Suppressor macrophage (primary cell): ENCODE data around the gene DHRS1.

Source experiments
- DNase-seq, 4 experiments: peaks; one replicate each; pipeline ENCODE4 v3.0.0-alpha.2; 2020 to 2022

DHRS1 gene

DNA sequence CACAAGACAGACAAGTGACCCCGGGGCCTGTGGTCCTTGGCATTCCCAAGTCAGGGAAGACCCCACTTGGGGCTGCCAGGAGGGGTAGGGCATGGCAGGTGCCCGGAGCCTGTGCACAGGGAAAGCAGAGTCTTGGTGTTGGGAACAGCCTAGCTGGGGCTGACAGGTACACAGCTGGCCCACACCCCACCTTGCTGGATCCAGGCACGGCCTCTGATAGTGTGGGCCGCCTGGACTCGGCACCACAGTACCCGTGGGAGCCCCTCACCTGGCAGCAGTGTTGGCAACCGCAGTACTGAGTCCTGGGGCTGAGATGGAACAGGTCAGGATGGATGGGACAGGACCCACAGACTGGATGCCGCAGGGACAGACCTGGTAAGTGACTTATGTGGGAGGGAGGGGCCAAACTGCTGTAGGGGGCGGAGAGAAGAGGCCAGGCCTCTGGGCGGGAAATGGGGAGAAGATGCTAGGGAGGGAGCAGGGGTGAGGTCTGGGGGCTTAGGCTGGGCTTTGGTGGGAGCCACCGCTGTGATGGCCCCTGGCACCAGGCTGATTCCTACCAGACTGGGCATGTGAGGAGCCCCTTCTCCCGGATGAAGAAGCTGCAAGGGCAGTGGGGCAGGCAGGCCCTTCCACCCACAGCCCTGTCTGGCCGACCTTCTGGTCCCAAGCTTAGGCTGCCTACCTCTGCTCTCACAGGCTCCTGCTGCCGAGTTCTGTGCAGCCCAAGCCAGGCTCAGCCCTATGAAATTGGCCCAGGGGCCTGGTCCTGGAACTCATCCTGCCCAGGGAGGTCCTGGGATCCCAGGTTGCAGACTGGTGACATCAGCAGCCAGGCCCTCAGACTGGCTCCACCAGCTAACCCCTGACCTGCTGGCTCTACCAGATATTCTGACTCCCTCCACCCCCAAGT lies 36.5 kb downstream of the DHRS1 start, which contains the start of gene TGM1:
Gene TGM1, minus strand, starts transcription at position 357 of the 913 bp plus-strand sequence. CDS start 825 bp downstream, outside the sequence.
- no peak for DNase-seq

DNA sequence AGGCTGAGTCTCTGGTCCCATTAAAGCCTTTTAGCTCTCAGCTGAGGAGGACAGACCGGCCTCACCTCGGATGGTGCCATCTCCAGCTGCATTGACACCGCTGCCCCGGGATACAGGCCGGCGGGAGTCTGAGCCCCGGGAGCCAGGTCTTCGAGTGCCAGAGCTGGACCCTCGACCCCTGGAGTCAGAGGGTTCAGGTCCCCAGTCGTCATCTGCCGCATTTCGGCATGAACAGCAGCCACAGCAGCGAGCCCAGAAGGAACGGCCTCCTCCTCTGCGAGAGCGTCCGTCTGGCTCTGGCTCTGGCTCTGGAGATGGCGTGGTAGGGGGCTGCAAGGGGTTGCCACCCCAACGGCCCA lies 37.6 kb downstream of the DHRS1 start:
- DNase-seq = no peak

DNA sequence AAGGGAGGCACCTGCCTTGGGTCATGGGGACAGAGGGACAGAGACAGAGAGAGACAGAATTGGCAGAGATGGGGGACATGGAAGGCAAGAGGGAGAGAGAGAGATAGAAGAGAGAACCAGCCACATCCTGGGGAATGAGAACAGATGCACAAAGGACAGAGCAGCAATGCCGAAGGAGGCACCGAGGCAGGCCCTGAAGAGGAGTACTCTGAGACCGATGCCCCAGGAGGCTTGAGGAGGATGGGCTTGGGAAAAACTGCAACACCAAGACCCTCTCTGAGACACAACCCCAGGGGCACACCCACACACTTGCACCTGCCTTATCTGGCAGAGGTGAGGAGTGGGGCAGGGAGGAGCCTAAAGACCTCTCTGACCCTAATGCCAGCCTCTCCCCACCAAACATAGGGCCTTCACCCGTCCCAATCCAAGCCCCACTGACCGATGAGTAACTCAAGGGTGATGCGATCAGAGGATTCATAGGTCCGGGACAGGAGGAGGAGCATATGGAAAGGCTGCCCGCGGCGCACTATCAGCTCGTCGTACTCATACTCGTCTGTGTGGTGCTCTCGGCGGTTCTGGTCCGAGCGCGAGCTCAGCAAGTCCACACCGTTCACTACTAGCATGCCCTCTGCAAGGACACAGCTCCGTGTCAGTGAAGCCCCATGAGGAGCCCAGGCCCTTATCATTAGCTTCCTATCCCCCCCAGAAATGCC lies 38.2 kb downstream of the DHRS1 start:
- DNase-seq = no peak

DNA sequence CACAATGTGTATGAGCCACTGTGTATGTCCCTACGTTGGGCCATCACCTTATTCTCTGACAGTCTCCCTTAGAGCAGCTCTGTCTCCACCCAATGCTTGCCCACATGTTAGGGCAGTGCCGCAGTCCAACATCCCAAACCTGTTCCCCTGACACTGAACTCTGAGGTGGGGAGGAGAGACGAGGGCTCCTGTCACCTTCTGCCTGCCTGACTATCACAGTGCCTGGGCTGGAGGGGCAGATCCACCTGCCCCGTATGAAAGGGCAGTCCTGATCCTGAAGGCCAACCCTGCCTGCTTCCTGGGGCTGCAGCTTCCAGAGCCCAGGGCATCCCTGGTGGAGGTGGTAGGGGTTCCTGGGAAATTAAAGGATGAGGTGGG lies 38.8 kb downstream of the DHRS1 start:
- DNase-seq = no peak

DNA sequence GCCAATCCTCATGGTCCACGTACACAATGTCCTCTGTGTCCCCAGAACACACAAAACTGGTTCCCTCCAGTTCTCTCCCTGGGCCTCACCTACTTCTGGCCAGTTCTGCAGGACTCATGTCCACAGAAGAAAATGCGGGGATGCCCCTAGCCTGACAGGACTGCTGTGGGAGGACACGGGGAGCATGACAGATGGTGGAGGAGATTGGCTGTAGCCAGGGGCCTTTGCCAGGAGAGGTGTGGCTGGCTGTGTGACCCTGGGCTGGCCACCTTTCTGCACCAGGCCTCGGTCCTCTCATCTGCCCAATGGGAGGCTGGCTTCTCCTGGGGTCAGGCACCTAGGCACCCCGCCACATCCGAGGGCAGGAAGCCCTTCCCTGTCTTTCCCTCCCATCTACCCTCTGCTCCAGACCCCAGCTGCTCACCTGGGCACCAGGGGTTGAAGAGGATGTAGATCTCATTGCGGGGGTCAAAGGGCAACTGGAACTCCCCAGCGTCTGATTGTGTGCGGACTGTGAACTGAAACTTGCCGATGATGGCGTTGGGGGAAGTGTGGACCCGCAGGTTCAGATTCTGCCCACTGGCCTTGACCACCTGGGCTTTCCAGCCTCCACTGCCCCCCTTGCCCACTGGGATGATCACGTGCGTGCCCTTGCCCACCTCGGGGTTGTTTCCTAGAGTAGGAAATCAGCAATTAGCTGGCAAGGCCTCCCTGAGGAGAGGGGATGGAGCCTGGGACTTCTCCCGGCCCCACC lies 39.4 kb downstream of the DHRS1 start:
- DNase-seq = no peak

DNA sequence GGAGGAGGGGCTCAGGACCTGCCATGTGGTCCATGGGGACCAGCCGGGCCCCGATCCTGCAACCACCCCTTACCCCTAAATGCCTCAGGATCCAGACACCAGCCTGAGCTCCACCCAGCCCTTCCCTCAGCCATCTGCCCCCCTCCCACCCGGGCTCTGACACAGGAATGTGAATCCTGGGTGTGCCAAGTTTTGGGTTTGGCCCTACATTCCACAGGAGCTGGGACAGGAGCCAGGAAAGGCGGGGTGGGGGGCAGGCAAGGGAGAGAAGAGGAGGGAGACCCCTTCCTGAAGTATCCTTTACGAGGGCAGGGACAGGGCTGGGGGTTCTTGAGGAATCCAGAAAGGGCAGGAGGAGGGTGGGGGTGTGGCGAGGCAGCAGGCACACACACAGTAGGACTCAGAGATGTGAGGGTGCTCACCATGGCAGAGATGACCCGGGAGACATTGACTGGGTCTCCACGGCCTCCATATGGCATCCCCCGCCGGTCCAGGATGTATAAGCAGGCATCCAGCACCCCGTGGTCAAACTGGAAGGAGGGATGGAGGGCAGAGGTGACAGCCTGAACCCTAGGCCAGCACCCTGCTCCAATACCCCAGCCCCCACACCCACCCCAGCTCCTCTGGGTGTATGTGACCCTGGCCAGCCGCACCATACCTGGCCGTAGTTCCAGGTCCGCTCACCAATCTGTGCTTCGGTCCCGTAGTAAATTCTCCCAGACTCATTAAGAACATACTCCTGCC lies 40.1 kb downstream of the DHRS1 start:
- no peak for DNase-seq

DNA sequence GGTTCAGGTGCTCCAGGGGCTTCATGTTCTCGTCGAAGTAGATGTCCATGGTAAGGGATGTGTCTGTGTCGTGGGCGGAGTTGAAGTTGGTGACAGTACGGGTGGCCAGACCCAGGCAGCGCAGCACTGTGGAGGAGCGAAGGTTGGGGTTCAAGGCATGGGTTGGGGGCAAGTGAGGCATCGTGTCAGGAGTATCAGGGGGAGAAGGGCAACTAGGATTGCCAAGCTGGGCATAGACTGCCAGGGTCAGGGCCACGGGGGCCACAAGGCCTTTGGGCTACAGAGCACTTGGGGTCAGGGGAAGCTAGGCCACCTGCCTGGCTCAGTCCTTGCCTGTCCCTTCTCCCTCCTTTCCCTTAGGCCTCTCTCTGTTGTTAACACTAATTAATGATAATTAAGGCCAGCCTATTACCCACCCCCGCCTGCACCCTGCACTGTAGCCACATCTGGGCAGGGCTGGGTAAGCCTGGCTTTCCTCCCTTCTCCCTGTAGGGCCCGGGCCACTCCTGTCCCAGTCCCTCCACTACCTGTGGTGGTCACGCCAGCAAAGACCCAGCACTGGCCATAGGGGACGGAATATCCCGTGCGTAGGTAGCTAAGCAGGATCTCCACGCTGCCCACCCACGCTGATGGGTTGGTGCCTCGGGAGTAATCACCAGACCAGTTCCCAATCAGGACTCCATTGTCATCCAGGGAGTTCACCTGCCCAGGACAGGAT lies 40.9 kb downstream of the DHRS1 start:
- no peak for DNase-seq

DNA sequence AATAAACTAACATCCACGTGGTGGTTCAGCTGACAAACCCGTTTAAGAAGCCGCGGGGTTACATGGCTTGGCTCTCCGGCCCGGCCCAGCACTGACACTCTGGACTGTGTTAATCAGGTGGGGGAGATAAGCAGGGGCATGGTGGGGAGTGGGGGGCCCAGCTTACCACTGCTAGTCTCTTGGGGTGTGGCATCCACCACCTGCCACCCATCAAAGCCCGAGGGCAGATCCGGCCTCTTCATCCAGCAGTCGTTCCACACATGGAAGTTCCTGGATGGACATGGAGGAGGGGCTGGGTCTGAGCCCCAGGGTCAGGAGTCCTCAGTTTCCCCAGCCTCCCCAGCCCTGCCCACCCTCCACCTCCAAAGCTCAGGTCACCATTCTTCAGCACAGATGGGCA lies 41.5 kb downstream of the DHRS1 start:
- DNase-seq = no peak

DNA sequence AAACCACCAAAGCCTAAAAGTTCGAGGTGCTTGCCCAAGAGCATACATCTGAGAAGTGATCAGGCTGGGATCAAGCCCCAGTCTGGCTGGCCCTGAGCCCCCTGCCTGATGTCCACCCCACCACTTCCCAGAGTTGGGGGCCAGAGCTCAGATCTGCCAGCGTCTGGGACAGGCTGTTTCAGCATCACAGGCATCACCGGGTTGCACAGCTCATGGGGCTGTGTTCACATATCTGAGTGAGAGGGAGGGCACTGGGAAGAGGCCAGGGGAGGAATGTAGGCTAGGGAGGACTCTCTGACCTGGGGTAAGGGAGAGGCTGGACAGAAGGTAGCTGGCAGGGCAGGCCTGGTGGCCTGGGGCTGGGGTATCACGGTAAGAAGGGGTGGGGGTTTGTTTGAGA lies 42.6 kb downstream of the DHRS1 start:
- no peak for DNase-seq

DNA sequence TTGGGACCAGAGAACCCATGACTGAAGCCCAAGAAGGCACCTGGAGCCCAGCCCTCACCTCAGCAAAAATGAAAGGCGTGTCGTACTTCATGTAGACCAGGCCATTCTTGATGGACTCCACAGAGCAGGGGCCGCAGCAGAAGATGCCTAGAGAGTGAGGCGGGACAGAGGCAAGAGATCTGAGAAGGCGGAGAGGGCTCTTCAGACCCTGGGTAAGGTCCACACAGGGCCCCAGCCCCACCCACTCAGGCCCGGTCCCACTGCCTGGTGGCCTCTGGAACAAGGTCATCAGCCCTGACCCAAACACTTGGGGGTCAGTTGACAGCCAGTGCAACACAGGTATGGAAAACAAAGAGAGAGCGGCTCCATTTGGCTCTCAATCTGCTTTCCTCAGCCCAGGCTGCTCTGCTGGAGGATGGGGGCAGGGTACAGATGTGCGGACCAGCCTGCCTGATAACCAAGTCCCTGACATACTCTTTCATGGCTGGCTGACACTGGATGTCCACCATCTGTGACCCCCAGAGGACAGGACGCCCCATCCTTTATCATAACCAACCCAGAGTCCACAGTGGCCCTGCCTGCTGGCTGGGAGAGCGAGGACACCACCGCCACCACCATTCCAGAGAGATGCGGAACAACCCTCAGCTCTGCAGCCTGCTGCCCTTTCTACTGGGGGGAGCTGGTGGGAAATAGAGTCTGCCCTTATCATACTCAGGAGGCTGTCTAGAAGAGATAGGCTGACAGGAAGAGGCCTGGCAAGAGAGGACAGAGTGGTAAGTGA lies 43.5 kb downstream of the DHRS1 start:
- no peak for DNase-seq

DNA sequence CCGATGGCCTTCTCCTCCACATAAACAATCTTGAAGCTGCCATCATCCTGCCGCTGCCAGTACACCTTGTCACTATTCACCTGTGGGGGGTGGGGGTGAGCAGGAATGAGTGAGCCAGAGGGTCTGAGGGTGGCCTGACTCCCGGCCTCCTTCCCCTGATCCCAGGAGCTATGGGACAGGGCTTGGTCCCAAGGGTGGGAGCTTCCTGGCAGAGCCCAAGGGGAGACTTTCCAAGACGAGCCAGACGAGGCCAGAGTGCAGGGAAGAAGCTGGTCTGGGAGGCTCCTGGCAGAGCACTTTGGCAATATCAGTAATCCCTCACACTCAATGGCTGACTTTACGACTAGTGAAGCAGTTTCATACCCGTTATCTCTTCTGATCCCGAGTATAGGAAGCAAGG lies 44.1 kb downstream of the DHRS1 start:
- DNase-seq = no peak

DNA sequence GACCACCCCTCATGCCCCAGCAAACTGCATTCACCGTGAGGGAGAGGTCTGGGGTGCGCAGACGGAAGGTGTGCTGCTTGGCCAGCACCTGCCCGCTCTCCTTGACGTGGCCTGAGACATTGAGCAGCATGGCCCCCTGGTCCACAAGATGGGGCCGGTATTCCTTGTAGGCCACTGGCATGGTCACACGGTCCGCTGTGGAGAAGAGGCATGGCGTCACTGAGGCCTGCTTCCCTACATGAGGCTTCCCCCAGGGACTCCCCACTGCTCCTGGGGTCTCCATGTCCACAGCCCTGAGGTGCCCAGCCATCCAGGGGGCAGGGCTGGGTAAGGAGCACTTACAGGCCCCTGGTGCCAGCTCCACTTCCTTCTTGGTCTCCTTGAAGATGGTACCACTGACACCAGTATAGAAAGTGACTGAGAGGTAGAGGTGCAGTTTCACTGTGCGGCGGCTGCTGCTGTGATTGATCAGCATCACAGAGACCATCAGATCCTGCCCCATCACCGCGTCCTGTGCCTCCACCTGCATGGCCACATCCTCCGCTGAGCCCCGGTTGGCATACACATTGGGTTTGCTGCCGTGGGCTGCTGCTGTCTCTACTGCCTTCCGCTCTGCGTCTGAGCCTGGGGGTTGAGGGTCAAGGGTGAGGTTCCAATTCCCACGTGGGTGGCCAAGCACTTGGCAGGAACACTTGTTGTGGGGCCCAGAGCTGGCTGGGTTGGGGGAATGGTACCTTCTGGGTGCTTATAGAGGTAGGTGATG lies 44.8 kb downstream of the DHRS1 start:
- DNase-seq = no peak

DNA sequence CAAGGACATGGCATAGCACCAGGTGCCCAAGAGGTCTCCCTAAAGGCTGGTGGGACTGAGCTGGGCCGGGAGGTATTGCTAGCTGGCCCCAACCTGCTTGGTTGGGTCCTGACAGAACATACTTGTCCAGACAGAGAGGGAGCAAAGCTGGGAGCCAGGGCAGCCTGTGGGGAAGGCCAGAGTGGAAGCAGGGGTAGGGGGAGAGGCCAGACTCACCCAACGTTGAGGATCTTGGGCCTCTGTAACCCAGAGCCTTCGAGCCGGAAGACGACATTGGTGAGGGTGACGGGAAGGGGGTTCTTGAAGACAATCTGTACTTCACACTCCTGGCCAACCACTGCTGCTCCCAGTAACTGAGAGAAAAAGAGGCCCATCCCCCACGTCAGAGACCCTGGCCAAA lies 45.6 kb downstream of the DHRS1 start:
- no peak for DNase-seq

DNA sequence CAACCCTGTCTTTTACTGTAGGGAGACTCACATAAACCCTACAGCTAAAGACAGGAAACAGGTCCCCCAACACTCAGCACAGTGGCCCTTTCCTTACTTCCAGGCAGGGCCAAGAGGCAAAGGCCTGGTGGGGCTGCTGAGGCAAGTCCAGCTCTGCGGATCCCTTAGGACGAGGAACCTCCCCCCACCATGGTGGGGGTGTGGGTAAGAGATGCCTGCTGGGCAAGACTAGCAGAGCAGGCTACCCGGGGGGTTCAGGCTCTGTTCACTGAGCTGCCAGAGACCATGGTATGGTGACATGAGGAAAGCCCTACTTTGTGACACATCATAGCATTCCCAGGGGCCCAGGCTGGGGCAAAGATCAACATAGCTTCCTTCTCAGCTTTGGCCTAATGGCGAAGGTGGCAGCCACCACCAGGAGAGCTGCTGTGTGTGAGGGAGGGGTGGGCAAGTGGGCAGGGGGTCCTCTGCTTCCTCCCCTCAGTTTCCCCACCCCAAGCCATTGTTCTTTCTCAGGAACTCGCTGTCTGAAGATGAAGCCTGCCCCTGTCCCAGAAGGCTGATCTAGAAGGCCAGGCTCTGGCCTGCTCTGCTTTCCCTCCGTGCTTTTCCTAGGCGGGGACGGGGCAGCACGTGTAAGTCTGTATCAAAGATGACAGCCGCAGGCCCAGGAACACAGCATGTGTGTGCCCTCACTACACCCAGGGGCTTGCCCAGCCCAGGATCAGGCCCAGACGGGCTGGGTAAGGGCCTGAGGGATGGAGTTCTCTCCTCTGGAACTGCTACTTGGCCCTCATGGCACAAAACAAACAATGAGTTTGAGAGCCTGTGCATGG lies 47.1 kb downstream of the DHRS1 start:
- no peak for DNase-seq

DNA sequence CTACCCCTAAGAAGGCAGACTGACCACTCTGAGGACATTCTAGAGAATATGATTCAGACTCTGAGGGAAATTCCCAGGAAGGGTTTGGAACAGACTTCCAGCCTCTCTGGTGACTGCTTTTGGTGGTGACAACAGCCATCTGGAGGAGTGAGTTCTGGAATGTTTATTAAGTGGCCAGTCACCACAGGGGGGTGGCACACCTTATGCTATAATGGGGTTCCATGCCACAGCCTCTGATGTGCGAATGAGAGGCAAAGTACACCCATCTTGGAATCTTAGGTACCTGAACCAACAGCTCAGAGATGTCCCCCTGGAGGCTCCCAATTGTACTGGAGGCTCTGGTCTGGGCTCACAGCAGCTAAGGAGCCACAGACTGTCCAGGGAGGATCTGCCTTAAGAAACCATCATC lies 47.7 kb downstream of the DHRS1 start:
- no peak for DNase-seq

DNA sequence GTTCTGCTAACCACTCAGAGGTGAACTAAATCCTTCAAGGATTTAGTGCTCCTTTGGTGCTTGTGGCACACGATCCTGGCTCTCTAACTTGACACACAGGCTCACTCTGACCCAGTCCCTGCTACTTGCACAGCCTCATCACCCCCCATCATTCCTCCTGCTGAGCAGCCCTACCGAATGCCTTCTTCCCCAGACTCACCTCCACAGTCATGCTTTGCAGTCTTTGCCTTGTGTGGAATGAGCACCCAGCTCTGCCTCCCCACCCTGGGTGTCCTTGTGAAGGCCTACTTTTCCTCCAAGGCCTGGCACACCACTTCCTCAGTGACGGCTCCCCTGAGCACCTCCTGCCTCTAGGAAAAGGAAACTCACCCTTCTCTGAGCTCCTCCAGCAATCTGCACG lies 49.2 kb downstream of the DHRS1 start:
- DNase-seq = no peak

DNA sequence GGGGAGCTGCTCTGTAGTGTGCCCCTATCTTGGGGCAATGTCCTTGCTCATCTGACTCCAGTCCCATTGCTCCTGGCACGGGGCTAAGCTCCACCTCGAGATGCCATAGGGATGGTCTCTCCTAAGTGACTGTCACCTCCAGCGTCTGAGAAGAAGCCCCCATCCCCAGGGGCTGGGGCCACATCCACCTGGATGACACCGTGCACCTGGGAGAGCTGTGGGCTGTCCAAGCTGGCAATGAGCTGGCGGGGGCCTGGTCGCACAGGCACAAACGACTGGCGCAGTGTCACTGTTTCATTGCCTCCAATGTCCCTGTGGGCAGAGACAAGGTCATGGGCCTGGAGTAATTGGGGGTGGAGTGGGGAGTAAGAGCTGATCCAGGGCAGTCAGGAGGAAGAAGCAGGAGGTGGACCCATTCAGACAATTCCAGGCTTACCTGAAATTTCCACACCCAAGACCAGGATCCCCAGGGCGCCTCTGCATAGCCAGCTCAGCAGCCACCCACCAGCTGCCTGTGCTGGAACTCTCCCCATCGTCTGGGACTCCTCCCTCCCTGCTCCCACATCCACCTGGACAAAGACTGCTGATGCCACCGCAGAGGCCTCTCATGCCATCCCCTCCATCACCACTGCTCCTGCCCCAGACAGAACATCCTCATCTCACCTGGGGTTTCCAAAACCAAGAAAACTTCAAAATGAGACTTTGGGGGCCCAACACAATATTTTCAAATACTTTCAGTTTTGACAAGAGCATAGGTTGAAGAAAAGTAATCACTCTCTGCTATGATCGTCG lies 50.2 kb downstream of the DHRS1 start:
- DNase-seq = no peak

DNA sequence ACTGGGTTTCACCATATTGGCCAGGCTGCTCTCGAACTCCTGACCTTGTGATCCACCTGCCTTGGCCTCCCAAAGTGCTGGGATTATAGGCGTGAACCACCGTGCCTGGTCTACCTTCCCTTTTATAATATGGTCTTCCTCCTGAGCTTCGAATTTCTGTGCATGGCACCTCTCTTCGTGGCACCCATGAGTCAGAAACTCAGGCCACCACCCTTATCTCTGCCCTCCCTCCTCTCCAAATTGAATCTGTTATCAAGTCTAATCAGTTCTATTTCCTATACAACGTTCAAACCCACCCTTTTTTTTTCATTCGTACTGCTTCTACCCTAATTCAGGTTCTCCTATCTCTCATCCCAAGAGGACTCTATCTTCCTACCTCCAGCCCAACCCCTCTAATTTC lies 52.2 kb downstream of the DHRS1 start:
- no peak for DNase-seq
